ENCODE measurements around the gene CLIP2.
A peak's percentile ranks its signal among the peaks of the same experiment; 100 is the strongest.

The CLIP2 gene

DNA sequence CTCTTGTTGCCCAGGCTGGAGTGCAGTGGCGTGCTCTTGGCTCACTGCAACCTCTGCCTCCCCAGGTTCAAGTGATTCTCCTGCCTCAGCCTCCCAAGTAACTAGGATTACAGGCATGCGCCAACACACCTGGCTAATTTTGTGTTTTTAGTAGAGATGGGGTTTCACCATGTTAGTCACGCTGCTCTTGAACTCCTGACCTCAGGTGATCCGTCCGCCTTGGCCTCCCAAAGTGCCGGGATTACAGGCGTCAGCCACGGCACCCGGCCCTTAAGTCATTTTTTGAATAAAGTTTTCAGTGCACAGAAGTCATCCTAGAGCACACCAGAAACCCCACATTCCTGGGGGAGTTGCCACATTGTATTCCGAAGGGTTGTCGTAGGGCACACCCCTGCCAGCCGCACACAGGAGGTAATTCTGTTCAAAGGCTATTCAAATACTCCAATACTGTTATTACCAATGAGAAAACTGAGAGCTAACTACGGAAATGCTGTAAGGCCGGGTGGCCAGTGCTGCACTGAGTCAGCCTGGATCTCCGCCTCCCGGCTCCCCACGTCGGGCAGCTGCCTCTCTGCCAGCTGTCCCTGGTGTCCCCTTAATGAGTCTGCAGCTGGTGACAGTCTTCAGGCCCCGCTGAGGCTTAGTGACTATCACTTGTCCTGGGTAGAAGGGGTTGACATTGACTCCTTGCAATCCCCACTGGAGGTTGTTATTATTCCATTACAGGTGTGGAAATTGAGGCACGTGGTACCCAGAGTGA, 26.4 kb upstream of the CLIP2 start:
- no peaks in the 10 kb centered on the region for H3K9me3 Mint-ChIP-seq
- DNase-seq: no peak

GRCh38 chr7:74263399-74264120, 25.6 kb upstream of the CLIP2 start:
- Mint-ChIP-seq H3K27me3 (peaks cover 6% of the 10 kb centered on the region), H3K27ac (no peak overlapping the region), H3K36me3 (ENCODE audit: low read depth) (no peaks in the 10 kb centered on the region), H3K9me3 (no peaks in the 10 kb centered on the region), H3K4me3 (no peak overlapping the region), H3K4me1 (ENCODE audit: low read depth) (no peaks in the 10 kb centered on the region)
- DNase-seq: no peak

More for the DNA sequence above, 26.4 kb upstream of the CLIP2 start:
- no peaks in the 10 kb centered on the region for H3K36me3 Mint-ChIP-seq (ENCODE audit: low read depth)
- H3K4me3 Mint-ChIP-seq: no peak overlapping the region
- H3K4me1 Mint-ChIP-seq (ENCODE audit: low read depth): no peaks in the 10 kb centered on the region
- no peaks in the 10 kb centered on the region for H3K27me3 Mint-ChIP-seq
- H3K27ac Mint-ChIP-seq: no peak overlapping the region

- peaks cover 10% of the 10 kb centered on the region for H3K27me3 Mint-ChIP-seq
- no peaks in the 10 kb centered on the region for H3K36me3 Mint-ChIP-seq (ENCODE audit: low read depth)
Measured at GRCh38 chr7:74266191-74266963, 22.8 kb upstream of the CLIP2 start.

GRCh38 chr7:74267756-74268565, 21.2 kb upstream of the CLIP2 start:
- H3K4me1 Mint-ChIP-seq (ENCODE audit: low read depth): peaks cover 13% of the 10 kb centered on the region
- H3K9me3 Mint-ChIP-seq: no peaks in the 10 kb centered on the region
- DNase-seq: no peak
- peaks cover 16% of the 10 kb centered on the region for H3K27me3 Mint-ChIP-seq
- no peak overlapping the region for H3K4me3 Mint-ChIP-seq
- H3K36me3 Mint-ChIP-seq (ENCODE audit: low read depth): no peaks in the 10 kb centered on the region
- no peak overlapping the region for H3K27ac Mint-ChIP-seq

More at GRCh38 chr7:74266191-74266963, 22.8 kb upstream of the CLIP2 start:
- no peak overlapping the region for H3K27ac Mint-ChIP-seq
- no peak for DNase-seq
- no peak overlapping the region for H3K4me3 Mint-ChIP-seq
- no peaks in the 10 kb centered on the region for H3K9me3 Mint-ChIP-seq
- peaks cover 3% of the 10 kb centered on the region for H3K4me1 Mint-ChIP-seq (ENCODE audit: low read depth)

- Mint-ChIP-seq H3K27me3 (peaks cover 16% of the 10 kb centered on the region), H3K4me3 (peak overlapping the region; percentile 77), H3K27ac (no peak overlapping the region), H3K9me3 (no peaks in the 10 kb centered on the region), H3K36me3 (ENCODE audit: low read depth) (no peaks in the 10 kb centered on the region), H3K4me1 (ENCODE audit: low read depth) (peaks cover 13% of the 10 kb centered on the region)
- peak; percentile 70 for DNase-seq
Measured at GRCh38 chr7:74269757-74270277, 19.4 kb upstream of the CLIP2 start.

DNA sequence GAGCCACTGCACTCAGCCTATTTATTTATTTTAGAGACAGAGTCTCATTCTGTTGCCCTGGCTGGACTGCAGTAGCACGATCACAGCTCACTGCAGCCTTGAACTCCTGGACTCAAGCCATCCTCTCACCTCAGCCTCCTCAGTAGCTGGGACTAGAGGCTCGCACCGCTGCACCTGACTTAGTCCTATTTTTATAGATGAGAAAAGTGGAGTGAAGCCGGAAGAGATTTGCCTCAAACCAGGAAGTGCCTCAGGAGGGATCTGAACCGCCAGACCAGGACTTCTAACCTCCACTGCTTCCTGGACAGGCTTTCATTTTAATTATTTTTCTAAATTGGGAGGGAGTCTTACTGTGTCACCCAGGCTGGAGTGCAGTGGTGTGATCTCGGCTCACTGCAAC, 17.5 kb upstream of the CLIP2 start:
- no peak for DNase-seq
- peaks cover 16% of the 10 kb centered on the region for H3K27me3 Mint-ChIP-seq
- peaks cover 13% of the 10 kb centered on the region for H3K4me1 Mint-ChIP-seq (ENCODE audit: low read depth)
- H3K36me3 Mint-ChIP-seq (ENCODE audit: low read depth): no peaks in the 10 kb centered on the region
- no peaks in the 10 kb centered on the region for H3K9me3 Mint-ChIP-seq
- H3K27ac Mint-ChIP-seq: no peak overlapping the region
- no peak overlapping the region for H3K4me3 Mint-ChIP-seq

DNA sequence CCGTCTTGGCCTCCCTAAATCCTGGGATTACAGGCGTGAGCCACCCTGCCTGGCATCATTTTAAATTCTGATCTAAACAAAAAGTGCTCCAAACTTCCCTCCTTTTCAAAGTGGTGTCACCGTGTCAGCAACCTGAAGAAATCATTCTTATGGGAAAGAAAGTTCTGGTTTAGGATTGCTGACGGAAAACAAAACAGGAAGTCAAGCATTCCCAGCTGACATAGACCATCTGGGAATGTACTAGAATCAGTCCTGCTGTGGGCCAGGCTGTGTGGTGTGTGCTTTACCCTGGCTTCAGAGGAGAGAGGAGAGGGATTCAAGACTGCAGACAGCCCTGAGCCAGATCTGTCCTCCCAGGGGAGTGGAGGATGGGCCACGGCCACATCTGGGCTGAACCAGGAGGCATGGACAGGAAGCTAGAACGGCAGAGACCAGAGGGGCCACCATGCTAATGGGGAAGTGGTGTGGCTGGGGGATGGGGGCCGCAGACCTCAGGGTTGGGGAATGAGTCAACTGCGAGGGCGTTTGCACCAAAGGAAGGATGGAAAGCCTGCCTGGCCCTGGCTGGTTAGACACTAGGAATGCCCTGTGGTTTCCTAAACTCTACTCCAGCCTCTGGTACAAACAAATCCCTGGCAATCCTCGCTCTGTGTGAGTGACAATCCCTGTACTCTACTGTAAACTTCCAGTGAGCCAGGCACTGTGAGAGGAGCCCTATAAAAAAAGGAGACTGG, 16.7 kb upstream of the CLIP2 start:
- DNase-seq: no peak
- Mint-ChIP-seq H3K4me3 (no peak overlapping the region), H3K27ac (no peak overlapping the region), H3K36me3 (ENCODE audit: low read depth) (no peaks in the 10 kb centered on the region), H3K27me3 (peaks cover 16% of the 10 kb centered on the region), H3K4me1 (ENCODE audit: low read depth) (peaks cover 13% of the 10 kb centered on the region), H3K9me3 (no peaks in the 10 kb centered on the region)

GRCh38 chr7:74275401-74275881, 13.8 kb upstream of the CLIP2 start:
- no peak for DNase-seq
- H3K4me3 Mint-ChIP-seq: no peak overlapping the region
- H3K4me1 Mint-ChIP-seq (ENCODE audit: low read depth): peaks cover 16% of the 10 kb centered on the region
- no peaks in the 10 kb centered on the region for H3K9me3 Mint-ChIP-seq
- no peak overlapping the region for H3K27ac Mint-ChIP-seq
- H3K36me3 Mint-ChIP-seq (ENCODE audit: low read depth): no peaks in the 10 kb centered on the region
- H3K27me3 Mint-ChIP-seq: peaks cover 6% of the 10 kb centered on the region

DNA sequence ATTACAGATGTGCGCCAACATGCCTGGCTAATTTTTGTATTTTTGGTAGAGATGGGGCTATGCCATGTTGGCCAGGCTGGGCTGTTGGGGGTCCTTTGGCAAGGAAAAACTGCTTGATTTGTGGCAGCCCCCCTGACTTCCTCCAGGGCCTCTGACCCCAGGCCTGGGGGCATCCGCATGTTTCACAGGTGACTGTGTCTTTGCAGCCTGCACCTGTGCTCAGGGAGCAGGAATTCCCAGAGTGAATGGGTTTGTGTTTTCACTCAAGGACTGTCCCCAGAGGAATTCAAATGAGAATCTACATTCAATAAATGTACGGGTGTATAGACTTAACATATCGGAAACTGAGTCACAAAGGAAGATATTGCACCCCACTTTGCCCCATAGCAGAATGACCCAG, 11.6 kb upstream of the CLIP2 start:
- peaks cover 8% of the 10 kb centered on the region for H3K4me1 Mint-ChIP-seq (ENCODE audit: low read depth)
- no peak overlapping the region for H3K4me3 Mint-ChIP-seq
- DNase-seq: no peak
- no peak overlapping the region for H3K27ac Mint-ChIP-seq
- no peaks in the 10 kb centered on the region for H3K27me3 Mint-ChIP-seq
- H3K9me3 Mint-ChIP-seq: no peaks in the 10 kb centered on the region
- H3K36me3 Mint-ChIP-seq (ENCODE audit: low read depth): no peaks in the 10 kb centered on the region

- DNase-seq: no peak
- no peaks in the 10 kb centered on the region for H3K36me3 Mint-ChIP-seq (ENCODE audit: low read depth)
- no peak overlapping the region for H3K4me3 Mint-ChIP-seq
- H3K4me1 Mint-ChIP-seq (ENCODE audit: low read depth): peaks cover 7% of the 10 kb centered on the region
- peaks cover 7% of the 10 kb centered on the region for H3K27me3 Mint-ChIP-seq
- H3K27ac Mint-ChIP-seq: no peak overlapping the region
- H3K9me3 Mint-ChIP-seq: no peaks in the 10 kb centered on the region
Measured at GRCh38 chr7:74280985-74281384, 8.2 kb upstream of the CLIP2 start.

GRCh38 chr7:74282748-74283459, 6.3 kb upstream of the CLIP2 start:
- DNase-seq: no peak

GRCh38 chr7:74283858-74284447, 5.3 kb upstream of the CLIP2 start:
- no peak overlapping the region for H3K27ac Mint-ChIP-seq
- H3K4me3 Mint-ChIP-seq: no peak overlapping the region
- no peaks in the 10 kb centered on the region for H3K36me3 Mint-ChIP-seq (ENCODE audit: low read depth)
- H3K27me3 Mint-ChIP-seq: peaks cover 23% of the 10 kb centered on the region
- DNase-seq: no peak
- H3K4me1 Mint-ChIP-seq (ENCODE audit: low read depth): peaks cover 17% of the 10 kb centered on the region
- no peaks in the 10 kb centered on the region for H3K9me3 Mint-ChIP-seq

More at GRCh38 chr7:74282748-74283459, 6.3 kb upstream of the CLIP2 start:
- H3K27me3 Mint-ChIP-seq: peaks cover 15% of the 10 kb centered on the region
- no peak overlapping the region for H3K4me3 Mint-ChIP-seq
- H3K36me3 Mint-ChIP-seq (ENCODE audit: low read depth): no peaks in the 10 kb centered on the region
- H3K4me1 Mint-ChIP-seq (ENCODE audit: low read depth): peaks cover 7% of the 10 kb centered on the region
- H3K9me3 Mint-ChIP-seq: no peaks in the 10 kb centered on the region
- no peak overlapping the region for H3K27ac Mint-ChIP-seq

Data from activated T-cell treated with anti-CD3 and anti-CD28 coated beads, Interleukin-2, amount 50 U/mL, for 24 hours (primary cell).